ENCODE measurements around the gene UQCRFS1. TPM values are rescaled to one million over a fixed set of nuclear protein-coding genes. Genes with fewer than 3 reads are reported as not detected.

UQCRFS1 gene
- total and polyA plus RNA-seq, 4 donors, result 33.1 to 35.3 (median 33.8) TPM

GRCh38 chr19:29173896-29174295 lies 39.1 kb downstream of the UQCRFS1 start:
- no peak overlapping the region for H3K4me3 ChIP-seq (ENCODE audit: low read depth, low read length)
- no peaks in the 10 kb centered on the region for H3K4me1 ChIP-seq (ENCODE audit: control insufficient read depth, insufficient read depth, low read length)
- no peaks in the 10 kb centered on the region for H3K36me3 ChIP-seq (ENCODE audit: control insufficient read depth, insufficient read depth, low read length)
- no peak overlapping the region for H3K27ac ChIP-seq (ENCODE audit: low read depth, low read length)
- H3K9me3 ChIP-seq (ENCODE audit: control insufficient read depth, insufficient read depth, low read length), result peaks cover 3% of the 10 kb centered on the region
- no peak for DNase-seq (ENCODE audit: low read depth in 4 of 6, low spot score in 6 of 6)
- WGBS (ENCODE audit: insufficient coverage), result 51% methylated on average over 2 of the region's 2 CpGs
- no peaks in the 10 kb centered on the region for H3K27me3 ChIP-seq (ENCODE audit: control insufficient read depth, insufficient read depth, low read length)

GRCh38 chr19:29172302-29172701 lies 40.6 kb downstream of the UQCRFS1 start:
- Histone ChIP-seq H3K4me3 (ENCODE audit: low read depth, low read length) (no peak overlapping the region), H3K36me3 (ENCODE audit: control insufficient read depth, insufficient read depth, low read length) (no peaks in the 10 kb centered on the region), H3K27ac (ENCODE audit: low read depth, low read length) (no peak overlapping the region), H3K4me1 (ENCODE audit: control insufficient read depth, insufficient read depth, low read length) (no peaks in the 10 kb centered on the region), H3K9me3 (ENCODE audit: control insufficient read depth, insufficient read depth, low read length) (peaks cover 3% of the 10 kb centered on the region), H3K27me3 (ENCODE audit: control insufficient read depth, insufficient read depth, low read length) (no peaks in the 10 kb centered on the region)
- DNase-seq (ENCODE audit: low read depth in 4 of 6, low spot score in 6 of 6), result no peak
- no CpG with 5 or more reads among the region's 2 CpGs for WGBS (ENCODE audit: insufficient coverage)

GRCh38 chr19:29171525-29171924 lies 41.4 kb downstream of the UQCRFS1 start:
- H3K27me3 ChIP-seq (ENCODE audit: control insufficient read depth, insufficient read depth, low read length), result no peaks in the 10 kb centered on the region
- peaks cover 3% of the 10 kb centered on the region for H3K9me3 ChIP-seq (ENCODE audit: control insufficient read depth, insufficient read depth, low read length)
- H3K4me1 ChIP-seq (ENCODE audit: control insufficient read depth, insufficient read depth, low read length), result no peaks in the 10 kb centered on the region
- no peak for DNase-seq (ENCODE audit: low read depth in 4 of 6, low spot score in 6 of 6)
- no peaks in the 10 kb centered on the region for H3K36me3 ChIP-seq (ENCODE audit: control insufficient read depth, insufficient read depth, low read length)
- 92% methylated on average over 2 of the region's 2 CpGs for WGBS (ENCODE audit: insufficient coverage)
- H3K4me3 ChIP-seq (ENCODE audit: low read depth, low read length), result no peak overlapping the region
- no peak overlapping the region for H3K27ac ChIP-seq (ENCODE audit: low read depth, low read length)

GRCh38 chr19:29170554-29170953 lies 42.4 kb downstream of the UQCRFS1 start:
- Histone ChIP-seq H3K27ac (ENCODE audit: low read depth, low read length) (no peak overlapping the region), H3K4me1 (ENCODE audit: control insufficient read depth, insufficient read depth, low read length) (no peaks in the 10 kb centered on the region), H3K27me3 (ENCODE audit: control insufficient read depth, insufficient read depth, low read length) (no peaks in the 10 kb centered on the region), H3K36me3 (ENCODE audit: control insufficient read depth, insufficient read depth, low read length) (no peaks in the 10 kb centered on the region), H3K9me3 (ENCODE audit: control insufficient read depth, insufficient read depth, low read length) (peaks cover 3% of the 10 kb centered on the region), H3K4me3 (ENCODE audit: low read depth, low read length) (no peak overlapping the region)
- no peak for DNase-seq (ENCODE audit: low read depth in 4 of 6, low spot score in 6 of 6)
- WGBS (ENCODE audit: insufficient coverage), result no CpG with 5 or more reads among the region's 1 CpG

GRCh38 chr19:29162694-29163093 lies 50.3 kb downstream of the UQCRFS1 start:
- 24% methylated on average over 3 of the region's 3 CpGs for WGBS (ENCODE audit: insufficient coverage)
- Histone ChIP-seq H3K9me3 (ENCODE audit: control insufficient read depth, insufficient read depth, low read length) (no peaks in the 10 kb centered on the region), H3K4me1 (ENCODE audit: control insufficient read depth, insufficient read depth, low read length) (no peaks in the 10 kb centered on the region), H3K36me3 (ENCODE audit: control insufficient read depth, insufficient read depth, low read length) (no peaks in the 10 kb centered on the region), H3K27me3 (ENCODE audit: control insufficient read depth, insufficient read depth, low read length) (no peaks in the 10 kb centered on the region), H3K4me3 (ENCODE audit: low read depth, low read length) (no peak overlapping the region), H3K27ac (ENCODE audit: low read depth, low read length) (no peak overlapping the region)
- DNase-seq (ENCODE audit: low read depth in 4 of 6, low spot score in 6 of 6), result peak in 1 of 6 donors; percentile 3

GRCh38 chr19:29155683-29156082 lies 57.3 kb downstream of the UQCRFS1 start:
- DNase-seq (ENCODE audit: low read depth in 4 of 6, low spot score in 6 of 6), result no peak
- no peaks in the 10 kb centered on the region for H3K36me3 ChIP-seq (ENCODE audit: control insufficient read depth, insufficient read depth, low read length)
- H3K4me1 ChIP-seq (ENCODE audit: control insufficient read depth, insufficient read depth, low read length), result no peaks in the 10 kb centered on the region
- WGBS (ENCODE audit: insufficient coverage), result no CpG with 5 or more reads among the region's 2 CpGs
- no peaks in the 10 kb centered on the region for H3K27me3 ChIP-seq (ENCODE audit: control insufficient read depth, insufficient read depth, low read length)
- no peak overlapping the region for H3K4me3 ChIP-seq (ENCODE audit: low read depth, low read length)
- no peak overlapping the region for H3K27ac ChIP-seq (ENCODE audit: low read depth, low read length)
- peaks cover 2% of the 10 kb centered on the region for H3K9me3 ChIP-seq (ENCODE audit: control insufficient read depth, insufficient read depth, low read length)

Small RNAs within 50 kb of the gene (small RNA-seq; reads per million reads assigned to genes)
- gene RN7SL340P (ENCODE audit: low replicate concordance), result not detected

Measured in spinal cord (tissue), 10 donors.